PC-9 (cell line): ENCODE results near the gene PPP2R3B. TPM values are rescaled to one million over a fixed set of nuclear protein-coding genes. Genes with fewer than 3 reads are reported as not detected.

ENCODE experiments used
- BruUV-seq: library from RNA; stranded (reverse); fragments of 400-500 nt; replicated peaks from 2 replicates; lab custom pipeline; 2021; lab: Mats Ljungman, UMichigan
- CTCF ChIA-PET: fragments of 300-600 bp; sonication (Branson Sonifier 250); formaldehyde crosslinking; loops from one replicate; lab custom pipeline; 2022; ENCODE audit warnings: antibody characterized with exemption; lab: Charles Lee
- POLR2A ChIA-PET: fragments of 300-600 bp; sonication (Branson Sonifier 250); formaldehyde crosslinking; loops from one replicate; lab custom pipeline; 2022; ENCODE audit warnings: antibody characterized with exemption; ENCODE audit not compliant: unreplicated experiment; lab: Charles Lee
- DNase-seq, 2 experiments: peaks; one replicate each; pipeline versions ENCODE4 v3.0.0 to v3.0.0-alpha.2; 2015 to 2022; ENCODE audit warnings: mixed read lengths in 1 of 2
- H2AFZ ChIP-seq: fragments of 200-600 bp; sonication (generic); 2 replicates; pipeline ENCODE4 v1.8.1; 2017; ENCODE audit warnings: antibody characterized with exemption
- H3F3A ChIP-seq: fragments of 200-600 bp; sonication (generic); 2 replicates; pipeline ENCODE4 v1.8.1; 2017; ENCODE audit warnings: antibody characterized with exemption, mild to moderate bottlenecking, low read depth; ENCODE audit not compliant: insufficient read depth
- H3K27ac ChIP-seq: fragments of 200-600 bp; sonication (generic); 2 replicates; pipeline ENCODE4 v1.6.1; 2016; ENCODE audit warnings: mixed run types
- H3K27me3 ChIP-seq: fragments of 200-600 bp; sonication (generic); 2 replicates; pipeline ENCODE4 v1.6.1; 2016; ENCODE audit warnings: low read depth, mixed run types; ENCODE audit not compliant: insufficient read depth
- H3K36me3 ChIP-seq: fragments of 200-600 bp; sonication (generic); 2 replicates; pipeline ENCODE4 v1.6.1; 2016; ENCODE audit warnings: low read depth, mixed run types
- H3K4me1 ChIP-seq: fragments of 200-600 bp; sonication (generic); replicated peaks from 2 replicates; pipeline ENCODE4 v1.6.1; 2016; ENCODE audit warnings: mixed run types; ENCODE audit not compliant: insufficient read depth
- H3K4me2 ChIP-seq: fragments of 200-600 bp; sonication (generic); 2 replicates; pipeline ENCODE4 v1.6.1; 2017; ENCODE audit warnings: mixed run types
- H3K4me3 ChIP-seq: fragments of 200-600 bp; sonication (generic); 2 replicates; pipeline ENCODE4 v1.6.1; 2016; ENCODE audit warnings: mixed run types
- H3K79me2 ChIP-seq: fragments of 200-600 bp; sonication (generic); 2 replicates; pipeline ENCODE4 v1.6.1; 2017; ENCODE audit warnings: low read depth, mixed run types
- H3K9me2 ChIP-seq: fragments of 200-600 bp; sonication (generic); 2 replicates; pipeline ENCODE4 v1.8.1; 2017; ENCODE audit warnings: mild to moderate bottlenecking; ENCODE audit not compliant: insufficient read depth
- H3K9me3 ChIP-seq: fragments of 200-600 bp; sonication (generic); 2 replicates; pipeline ENCODE4 v1.8.1; 2016; ENCODE audit warnings: low read depth; ENCODE audit not compliant: insufficient read depth
- H4K20me1 ChIP-seq: fragments of 200-600 bp; sonication (generic); 2 replicates; pipeline ENCODE4 v1.8.1; 2017; ENCODE audit not compliant: insufficient read depth
- CTCF ChIP-seq: fragments of 200-600 bp; sonication (generic); conservative IDR thresholded peaks from 2 replicates; pipeline ENCODE4 v1.6.1; 2017; ENCODE audit warnings: mixed run types, antibody characterized with exemption, mild to moderate bottlenecking, moderate library complexity
- EZH2 ChIP-seq: fragments of 200-600 bp; sonication (generic); IDR thresholded peaks from 2 replicates; pipeline ENCODE4 v1.8.0; 2017; ENCODE audit warnings: antibody characterized with exemption, low read depth
- intact Hi-C: fragments of 100-400 bp; cut with micrococcal nuclease; formaldehyde crosslinking; loops from one replicate; pipeline ENCODE4 v1.10.0; 2022; ENCODE audit not compliant: unreplicated experiment
- total RNA-seq: library from RNA; stranded (reverse); gene quantifications from 2 replicates; pipeline ENCODE4 v1.2.3, GENCODE V29; 2021

The PPP2R3B gene
- total RNA-seq, 1 experiment from 2014 or later: 32.5 TPM

GRCh38 chrX:410296-410695 is 23.6 kb upstream of the PPP2R3B start:
- H3K36me3 ChIP-seq: no peaks in the 10 kb centered on the region
- ChIA-PET CTCF (no interaction called here), POLR2A (no interaction called here)
- no peak overlapping the region for H2AFZ ChIP-seq
- H3K4me3 ChIP-seq: no peak overlapping the region
- H3K4me2 ChIP-seq: no peak overlapping the region
- H3K27ac ChIP-seq: no peak overlapping the region
- H3K4me1 ChIP-seq: no peaks in the 10 kb centered on the region
- H3K79me2 ChIP-seq: no peaks in the 10 kb centered on the region
- no peak for DNase-seq
- TF ChIP-seq EZH2 (no peak), CTCF (no peak)
- no peaks in the 10 kb centered on the region for H3K9me2 ChIP-seq
- no peaks in the 10 kb centered on the region for H3K9me3 ChIP-seq
- no TSS peak for BruUV-seq
- no peaks in the 10 kb centered on the region; the same call in none of the 2 replicates for H3K27me3 ChIP-seq
- no peaks in the 10 kb centered on the region for H4K20me1 ChIP-seq
- intact Hi-C loops: no loop called here
- H3F3A ChIP-seq: no peaks in the 10 kb centered on the region

GRCh38 chrX:405149-405548 is 18.4 kb upstream of the PPP2R3B start:
- Histone ChIP-seq H3K79me2 (no peaks in the 10 kb centered on the region), H3K36me3 (no peaks in the 10 kb centered on the region), H3K4me3 (no peak overlapping the region), H4K20me1 (no peaks in the 10 kb centered on the region), H3K4me1 (no peaks in the 10 kb centered on the region), H3K9me3 (no peaks in the 10 kb centered on the region), H3K9me2 (no peaks in the 10 kb centered on the region), H3K4me2 (no peak overlapping the region), H3F3A (no peaks in the 10 kb centered on the region), H3K27me3 (no peaks in the 10 kb centered on the region), H2AFZ (no peak overlapping the region), H3K27ac (no peak overlapping the region)
- intact Hi-C loops: no loop called here
- TF ChIP-seq CTCF (no peak), EZH2 (no peak)
- ChIA-PET POLR2A (no interaction called here), CTCF (no interaction called here)
- no TSS peak for BruUV-seq
- no peak for DNase-seq

- H3K4me3 ChIP-seq: no peak overlapping the region
- POLR2A ChIA-PET: no interaction called here
- H3K4me2 ChIP-seq: no peak overlapping the region
- H3K27me3 ChIP-seq: no peaks in the 10 kb centered on the region
- no peak for DNase-seq
- H2AFZ ChIP-seq: no peak overlapping the region
- H3F3A ChIP-seq: no peaks in the 10 kb centered on the region
- intact Hi-C loops: no loop called here
- BruUV-seq: no TSS peak
- H4K20me1 ChIP-seq: no peaks in the 10 kb centered on the region
- H3K9me2 ChIP-seq: no peaks in the 10 kb centered on the region
- H3K36me3 ChIP-seq: no peaks in the 10 kb centered on the region
- no peak overlapping the region for H3K27ac ChIP-seq
- TF ChIP-seq EZH2 (no peak), CTCF (no peak)
- H3K4me1 ChIP-seq: no peaks in the 10 kb centered on the region
- no peaks in the 10 kb centered on the region for H3K9me3 ChIP-seq
- CTCF ChIA-PET: no interaction called here
- no peaks in the 10 kb centered on the region for H3K79me2 ChIP-seq
Measured at GRCh38 chrX:404656-405055, 17.9 kb upstream of the PPP2R3B start.
